H9 (cell line): ENCODE results near the gene KLHDC7B. TPM values are rescaled to one million over a fixed set of nuclear protein-coding genes. Genes with fewer than 3 reads are reported as not detected.

Experiments used
- DNase-seq: peaks from one replicate; pipeline ENCODE4 v3.0.0-alpha.2; 2017
- H2AFZ ChIP-seq: one replicate; pipeline ENCODE4 v1.6.1; 2013; ENCODE audit warnings: mild to moderate bottlenecking, low read length, control low read depth, moderate library complexity
- H2AK5ac ChIP-seq: 2 replicates; pipeline ENCODE4 v1.6.1; 2013; ENCODE audit warnings: low read length, control low read depth, mixed read lengths; ENCODE audit not compliant: insufficient read length
- H2BK120ac ChIP-seq: one replicate; pipeline ENCODE4 v1.6.1; 2013; ENCODE audit warnings: low read depth, mild to moderate bottlenecking, low read length, control low read depth, inconsistent platforms; ENCODE audit not compliant: poor library complexity, severe bottlenecking
- H2BK12ac ChIP-seq: 2 replicates; pipeline ENCODE4 v1.6.1; 2013; ENCODE audit warnings: low read length, control low read depth, mixed read lengths, low read depth; ENCODE audit not compliant: insufficient read length
- H2BK15ac ChIP-seq: 2 replicates; pipeline ENCODE4 v1.6.1; 2013; ENCODE audit warnings: low read depth, low read length, control low read depth
- H2BK20ac ChIP-seq: one replicate; pipeline ENCODE4 v1.6.1; 2013; ENCODE audit warnings: low read depth, mild to moderate bottlenecking, low read length, control low read depth, inconsistent platforms; ENCODE audit not compliant: poor library complexity, severe bottlenecking
- H2BK5ac ChIP-seq: 2 replicates; pipeline ENCODE4 v1.6.1; 2013; ENCODE audit warnings: low read length, control low read depth, mixed read lengths; ENCODE audit not compliant: insufficient read length
- H3K14ac ChIP-seq: 2 replicates; pipeline ENCODE4 v1.6.1; 2013; ENCODE audit warnings: low read length, control low read depth; ENCODE audit not compliant: insufficient read depth
- H3K18ac ChIP-seq: 2 replicates; pipeline ENCODE4 v1.6.1; 2013; ENCODE audit warnings: low read depth, mild to moderate bottlenecking, mixed read lengths, low read length, control low read depth; ENCODE audit not compliant: insufficient read length
- H3K23ac ChIP-seq: 2 replicates; pipeline ENCODE4 v1.6.1; 2013; ENCODE audit warnings: low read length, control low read depth, mixed read lengths, low read depth; ENCODE audit not compliant: insufficient read length
- H3K23me2 ChIP-seq: 2 replicates; pipeline ENCODE4 v1.6.1; 2013; ENCODE audit warnings: low read depth, mild to moderate bottlenecking, mixed read lengths, low read length, control low read depth; ENCODE audit not compliant: insufficient read length, poor library complexity, severe bottlenecking
- H3K27ac ChIP-seq: 2 replicates; pipeline ENCODE4 v1.5.1; 2013; ENCODE audit warnings: low read length, control low read depth, mixed read lengths, low read depth; ENCODE audit not compliant: insufficient read length
- H3K27me3 ChIP-seq: 2 replicates; pipeline ENCODE4 v1.6.1; 2013; ENCODE audit warnings: low read length, control low read depth, inconsistent platforms; ENCODE audit not compliant: insufficient read depth
- H3K4ac ChIP-seq: 2 replicates; pipeline ENCODE4 v1.6.1; 2013; ENCODE audit warnings: low read depth, mild to moderate bottlenecking, control low read depth, inconsistent platforms, low read length, moderate library complexity
- H3K4me1 ChIP-seq: 2 replicates; pipeline ENCODE4 v1.6.1; 2013; ENCODE audit warnings: low read length, control low read depth, inconsistent platforms; ENCODE audit not compliant: insufficient read depth
- H3K4me2 ChIP-seq: 2 replicates; pipeline ENCODE4 v1.6.1; 2013; ENCODE audit warnings: low read length, control low read depth, mixed read lengths; ENCODE audit not compliant: insufficient read length, insufficient read depth
- H3K56ac ChIP-seq: 2 replicates; pipeline ENCODE4 v1.6.1; 2013; ENCODE audit warnings: low read depth, mild to moderate bottlenecking, mixed read lengths, low read length, control low read depth; ENCODE audit not compliant: insufficient read length
- H3K79me1 ChIP-seq: 2 replicates; pipeline ENCODE4 v1.6.1; 2013; ENCODE audit warnings: low read depth, mild to moderate bottlenecking, moderate library complexity, low read length, control low read depth, inconsistent platforms; ENCODE audit not compliant: insufficient read depth, poor library complexity, severe bottlenecking
- H3K79me2 ChIP-seq: 2 replicates; pipeline ENCODE4 v1.6.1; 2013; ENCODE audit warnings: low read length, control low read depth, inconsistent platforms; ENCODE audit not compliant: insufficient read depth
- H3K9ac ChIP-seq: 2 replicates; pipeline ENCODE4 v1.6.1; 2013; ENCODE audit warnings: low read length, control low read depth, mixed read lengths; ENCODE audit not compliant: insufficient read length; ENCODE audit errors: extremely low read depth
- H3K9me3 ChIP-seq: one replicate; pipeline ENCODE4 v1.6.1; 2013; ENCODE audit warnings: low read depth, low read length, inconsistent platforms; ENCODE audit not compliant: control insufficient read depth
- H3T11ph ChIP-seq: one replicate; pipeline ENCODE4 v1.6.1; 2013; ENCODE audit warnings: mild to moderate bottlenecking, low read length, control low read depth, inconsistent platforms
- H4K20me1 ChIP-seq: one replicate; pipeline ENCODE4 v1.6.1; 2013; ENCODE audit not compliant: control insufficient read depth, insufficient read length, insufficient read depth
- H4K5ac ChIP-seq: 2 replicates; pipeline ENCODE4 v1.6.1; 2013; ENCODE audit warnings: low read depth, mild to moderate bottlenecking, mixed read lengths, low read length, control low read depth; ENCODE audit not compliant: insufficient read length
- H4K8ac ChIP-seq: replicated peaks from 2 replicates; pipeline ENCODE4 v1.6.1; 2013; ENCODE audit warnings: low read length, control low read depth, mixed read lengths, low read depth; ENCODE audit not compliant: insufficient read length
- H4K91ac ChIP-seq: 2 replicates; pipeline ENCODE4 v1.6.1; 2013; ENCODE audit warnings: low read depth, mild to moderate bottlenecking, moderate library complexity, mixed read lengths, low read length, control low read depth; ENCODE audit not compliant: insufficient read length
- H3K27ac Mint-ChIP-seq, 3 experiments: 2 replicates in 2 of 3; 3 replicates in 1 of 3; pipeline ENCODE4 v1.8.0; 2020 to 2021; ENCODE audit warnings: mixed read lengths in 3 of 3, mild to moderate bottlenecking in 1 of 3, moderate library complexity in 1 of 3
- H3K27me3 Mint-ChIP-seq: 2 replicates; pipeline ENCODE4 v1.8.0; 2021; ENCODE audit warnings: low read depth, mild to moderate bottlenecking, moderate library complexity, mixed read lengths
- H3K36me3 Mint-ChIP-seq, 3 experiments: 2 replicates in 2 of 3; 3 replicates in 1 of 3; pipeline ENCODE4 v1.8.0; 2020 to 2021; ENCODE audit warnings: low read depth in 3 of 3, mixed read lengths in 3 of 3; ENCODE audit not compliant: insufficient read depth in 1 of 3
- H3K4me1 Mint-ChIP-seq, 2 experiments: 2 replicates each; pipeline ENCODE4 v1.8.0; 2020; ENCODE audit warnings: mixed read lengths in 2 of 2
- H3K4me3 Mint-ChIP-seq, 2 experiments: 2 replicates in 1 of 2; 3 replicates in 1 of 2; pipeline ENCODE4 v1.8.0; 2020 to 2021; ENCODE audit warnings: mild to moderate bottlenecking in 2 of 2, mixed read lengths in 2 of 2, moderate library complexity in 1 of 2
- H3K9me3 Mint-ChIP-seq, 2 experiments: 2 replicates in 1 of 2; 3 replicates in 1 of 2; pipeline ENCODE4 v1.8.0; 2020; ENCODE audit warnings: mild to moderate bottlenecking in 2 of 2, mixed read lengths in 2 of 2, moderate library complexity in 1 of 2
- CTCF ChIP-seq: fragments of 200-600 bp; sonication (generic); conservative IDR thresholded peaks from 3 replicates; pipeline ENCODE4 v1.8.0; 2021; ENCODE audit warnings: antibody characterized with exemption, mild to moderate bottlenecking
- WGBS: extraction: QIAGEN DNeasy Blood & Tissue Kit; methylation state at CpG from one replicate; pipeline ENCODE4 v1.1.7; 2013; ENCODE audit warnings: missing lambda C conversion rate, low lambda C conversion rate, mixed read lengths; ENCODE audit not compliant: insufficient read length; ENCODE audit errors: extremely low coverage; 5-methylcytosine and 5-hydroxymethylcytosine counted together
- total RNA-seq: library from RNA; stranded (reverse); gene quantifications from 2 replicates; pipeline ENCODE4 v1.2.1, GENCODE V29; 2021

Gene KLHDC7B
- total RNA-seq, 1 experiment from 2014 or later: not detected

GRCh38 chr22:50513175-50513574 lies 32.5 kb upstream of the KLHDC7B start:
- no peak overlapping the region for H3K4ac ChIP-seq
- no peak overlapping the region for H2BK20ac ChIP-seq
- H3K4me3 Mint-ChIP-seq: no peak overlapping the region
- no peak overlapping the region for H2BK15ac ChIP-seq
- H4K8ac ChIP-seq: no peak overlapping the region
- H3K79me1 ChIP-seq: peaks cover 11% of the 10 kb centered on the region
- DNase-seq: no peak
- no peak overlapping the region for H3K14ac ChIP-seq
- no peak overlapping the region for H4K91ac ChIP-seq
- H3K27ac ChIP-seq: no peak overlapping the region
- no peak overlapping the region for H2BK5ac ChIP-seq
- no peak for TF ChIP-seq CTCF
- peaks cover 0 to 26% (median 25%) of the 10 kb centered on the region in 3 experiments; a peak in 6 of 7 replicates for H3K36me3 Mint-ChIP-seq
- no peaks in the 10 kb centered on the region for H3K9me3 Mint-ChIP-seq
- H3T11ph ChIP-seq: no peak overlapping the region
- no peak overlapping the region for H2BK120ac ChIP-seq
- no peaks in the 10 kb centered on the region for H3K4me1 ChIP-seq
- H3K4me2 ChIP-seq: no peak overlapping the region
- no peak overlapping the region for H3K9ac ChIP-seq
- peaks cover 5% of the 10 kb centered on the region for H3K23me2 ChIP-seq
- no peaks in the 10 kb centered on the region for H3K9me3 ChIP-seq
- peaks cover 3% of the 10 kb centered on the region for H4K20me1 ChIP-seq
- H2BK12ac ChIP-seq: no peak overlapping the region
- H3K27me3 Mint-ChIP-seq: no peaks in the 10 kb centered on the region
- no peak overlapping the region for H3K23ac ChIP-seq
- WGBS: no CpG with 5 or more reads among the region's 15 CpGs
- no peak overlapping the region for H3K18ac ChIP-seq
- no peaks in the 10 kb centered on the region for H3K27me3 ChIP-seq
- no peak overlapping the region for H2AK5ac ChIP-seq
- no peak overlapping the region for H2AFZ ChIP-seq
- no peak overlapping the region for H3K56ac ChIP-seq
- no peak overlapping the region for H4K5ac ChIP-seq
- no peak overlapping the region for H3K27ac Mint-ChIP-seq
- peaks cover 13% of the 10 kb centered on the region; the same call in 1 of the 2 replicates for H3K79me2 ChIP-seq
- H3K4me1 Mint-ChIP-seq: peaks cover 10 to 11% of the 10 kb centered on the region in 2 experiments
